NCI-H1930 (cell line): ENCODE data around the gene RNF148.
A peak's percentile ranks its signal among the peaks of the same experiment; 100 is the strongest.
"Not testable (repeated sequence)": the region's sequence is repeated elsewhere in the genome, so short reads cannot be mapped to it uniquely, and the experiment has no call there.

Experiments used
- DNase-seq, 2 experiments: peaks; one replicate each; lab custom pipeline; 2025; lab: John Stamatoyannopoulos, UW

The RNF148 gene

DNA sequence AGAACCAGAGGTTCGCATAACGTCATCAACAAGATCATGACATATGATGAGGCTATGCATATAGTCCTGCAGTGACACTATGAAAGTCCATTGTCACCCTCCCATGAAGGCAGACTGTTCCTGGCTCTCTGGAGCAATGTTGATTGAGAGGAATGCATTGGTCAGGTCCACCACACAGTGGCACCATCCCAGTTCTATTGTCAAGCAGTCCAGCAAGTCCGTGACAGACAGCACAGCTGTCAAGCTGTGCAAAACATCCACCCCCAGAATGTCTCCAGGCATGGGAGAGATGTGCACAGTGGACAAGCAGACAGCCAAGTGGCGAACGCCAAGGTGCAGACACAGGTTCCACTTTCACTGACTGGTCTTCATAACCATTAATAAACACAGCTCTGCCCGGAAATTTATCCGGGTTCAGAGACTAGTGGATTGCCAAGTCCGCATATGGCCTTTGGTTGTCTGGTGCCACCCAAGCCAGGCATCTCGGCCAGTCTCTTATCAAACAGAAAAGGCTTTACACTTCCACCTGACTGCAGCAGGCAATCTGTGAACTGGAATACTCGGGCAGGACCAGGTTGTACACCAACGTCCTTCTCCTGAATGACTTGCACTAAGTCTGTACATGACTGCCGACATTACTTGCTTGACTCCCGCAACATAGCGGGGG lies 11.0 kb downstream of the RNF148 start:
- DNase-seq = no peak

DNA sequence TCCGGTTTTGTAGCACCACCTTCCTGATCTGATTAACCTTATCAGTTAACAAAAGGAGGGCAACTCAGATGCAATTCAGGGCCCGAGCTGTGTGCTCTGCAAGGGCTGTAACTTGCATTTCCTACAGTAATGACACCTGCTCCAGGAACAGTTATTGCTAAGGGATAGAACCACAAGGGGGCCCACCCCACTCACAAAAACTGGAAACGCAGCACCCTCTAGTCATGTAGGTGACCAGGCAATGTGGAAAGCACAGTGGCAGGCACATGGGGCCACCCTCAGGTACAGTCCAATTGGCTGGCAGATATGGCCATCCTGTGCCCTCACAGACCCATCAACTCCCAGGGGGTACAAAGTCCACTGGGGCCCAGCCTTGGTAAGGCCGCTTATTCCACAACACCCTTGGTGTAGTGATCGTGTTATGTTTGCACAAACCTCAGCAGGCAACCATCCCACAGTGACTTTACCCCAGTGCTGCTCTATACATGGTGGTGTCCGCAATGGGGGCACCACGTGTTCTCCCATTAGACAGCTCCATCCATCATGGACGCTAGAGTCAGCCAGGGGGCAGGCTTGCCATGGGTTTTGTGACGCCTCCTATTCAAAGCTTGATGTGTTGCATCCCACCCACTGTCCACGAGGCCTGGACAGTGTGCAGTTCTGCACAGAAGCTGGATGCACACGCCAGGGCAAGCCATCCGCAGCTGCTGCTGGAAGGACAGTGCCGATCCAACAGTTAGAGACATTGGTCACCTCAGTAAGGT lies 13.2 kb downstream of the RNF148 start:
- DNase-seq = peak in 1 of 2 experiments; percentile 9

DNA sequence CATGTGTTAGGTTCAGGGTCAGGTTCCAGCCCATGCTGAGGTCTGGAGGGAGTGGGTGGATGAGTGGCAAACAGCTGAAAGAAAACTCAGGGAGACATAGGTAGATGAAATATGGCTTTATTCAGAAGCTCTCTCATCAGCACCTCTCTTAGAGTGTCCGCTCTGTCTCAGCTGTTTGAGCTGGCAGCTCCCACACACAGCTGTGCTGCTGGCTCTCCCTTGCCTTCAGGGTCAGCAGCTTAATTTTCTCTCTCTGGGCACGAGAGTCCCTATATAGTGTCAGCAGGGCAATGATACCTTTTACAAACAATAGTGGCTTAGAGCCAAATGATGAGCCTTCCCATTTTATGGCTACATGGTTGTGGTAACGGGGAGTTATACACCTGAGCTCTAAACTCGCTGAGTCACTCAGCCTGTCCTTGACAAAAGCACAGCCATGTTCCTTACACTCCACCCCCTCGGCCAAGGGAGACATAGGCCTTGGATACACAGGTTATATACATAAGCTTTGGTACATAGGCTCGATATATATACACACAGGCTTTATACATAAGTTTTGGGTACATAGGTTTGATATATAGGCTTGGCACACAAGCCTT lies 14.2 kb downstream of the RNF148 start:
- no peak for DNase-seq

DNA sequence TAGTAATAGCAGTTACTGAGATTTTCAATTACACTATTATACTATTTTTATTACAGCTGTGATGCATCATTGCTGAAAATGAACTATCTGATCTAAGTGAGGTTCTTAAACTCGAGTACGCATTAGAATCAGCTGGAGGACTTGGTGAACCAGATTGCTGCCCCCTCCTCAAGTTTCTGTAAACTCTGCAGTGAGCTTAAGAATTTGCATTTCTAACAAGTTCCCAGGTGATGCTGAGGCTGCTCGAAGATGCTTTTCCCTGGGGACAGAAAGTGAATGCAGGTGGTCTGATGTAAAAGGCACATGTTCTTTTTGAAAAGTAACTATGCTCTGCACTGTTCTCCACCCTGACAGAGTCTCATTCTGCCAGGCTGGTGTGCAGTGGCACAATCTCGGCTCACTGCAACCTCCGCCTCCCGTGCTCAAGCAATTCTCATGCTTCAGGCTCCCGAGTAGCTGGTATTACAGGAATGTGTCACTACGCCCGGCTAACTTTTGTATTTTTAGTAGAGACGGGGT lies 16.3 kb downstream of the RNF148 start:
- no peak for DNase-seq

DNA sequence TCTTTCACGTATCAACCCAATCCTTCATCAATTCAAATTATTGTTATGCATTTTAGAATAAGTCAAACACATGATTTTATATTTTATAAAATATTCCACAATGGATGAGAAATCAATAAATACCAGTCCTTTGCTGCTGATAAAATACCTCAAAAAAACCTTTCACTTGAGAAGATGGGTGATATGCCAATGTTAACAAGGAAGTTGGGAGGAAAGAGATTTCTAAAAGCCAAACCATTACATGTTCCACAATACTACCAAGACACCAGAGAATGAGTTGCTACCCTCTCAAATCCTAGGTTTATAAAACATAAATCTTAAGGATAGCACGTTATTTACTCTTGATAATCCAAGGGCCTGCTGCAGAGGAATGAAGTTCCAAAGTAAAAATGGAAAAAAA lies 18.2 kb downstream of the RNF148 start:
- no peak for DNase-seq

DNA sequence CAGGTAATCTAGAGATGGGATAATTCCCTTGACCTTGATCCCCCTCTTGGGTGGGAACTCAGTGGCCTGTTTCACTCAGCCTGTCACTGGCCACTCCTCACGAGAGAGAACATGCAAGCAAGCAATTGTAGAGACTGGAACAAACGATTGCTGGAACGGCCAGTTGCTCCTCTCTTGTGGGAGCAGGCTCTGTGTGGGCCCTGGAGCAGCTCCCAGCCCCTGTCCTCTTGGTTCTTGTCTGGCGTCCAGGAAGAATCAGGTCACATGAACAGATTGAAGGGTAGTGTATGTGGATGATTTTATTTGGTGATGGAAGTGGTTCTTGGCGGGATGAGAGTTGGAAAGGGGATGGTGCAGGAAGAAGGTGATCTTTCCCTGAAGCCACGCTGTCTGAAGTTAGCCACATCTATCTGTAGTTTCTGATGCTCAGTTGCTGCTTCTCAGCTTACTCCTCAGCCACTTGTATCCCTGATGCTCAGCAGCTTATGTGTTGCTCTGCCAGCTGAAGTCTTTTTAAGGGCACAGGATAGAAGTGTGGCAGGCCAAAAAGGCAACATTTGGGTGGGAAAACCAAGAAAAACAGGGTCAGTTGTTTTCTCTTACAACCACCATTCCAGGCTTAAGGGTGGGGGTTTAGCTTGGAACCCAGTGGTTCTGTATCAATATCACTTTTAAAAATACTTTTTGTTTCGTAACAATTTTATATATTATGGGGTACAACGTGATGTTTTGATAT lies 19.7 kb downstream of the RNF148 start:
- DNase-seq = no peak

DNA sequence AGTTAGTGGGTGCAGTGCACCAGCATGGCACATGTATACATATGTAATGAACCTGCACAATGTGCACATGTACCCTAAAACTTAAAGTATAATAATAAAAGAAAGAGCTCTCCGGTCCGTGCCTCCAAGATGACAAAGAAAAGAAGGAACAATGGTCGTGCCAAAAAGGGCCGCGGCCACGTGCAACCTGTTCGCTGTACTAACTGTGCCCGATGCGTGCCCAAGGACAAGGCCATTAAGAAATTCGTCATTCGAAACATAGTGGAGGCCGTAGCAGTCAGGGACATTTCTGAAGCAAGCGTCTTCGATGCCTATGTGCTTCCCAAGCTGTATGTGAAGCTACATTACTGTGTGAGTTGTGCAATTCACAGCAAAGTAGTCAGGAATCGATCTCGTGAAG lies 21.5 kb downstream of the RNF148 start:
- DNase-seq = not testable (repeated sequence)

DNA sequence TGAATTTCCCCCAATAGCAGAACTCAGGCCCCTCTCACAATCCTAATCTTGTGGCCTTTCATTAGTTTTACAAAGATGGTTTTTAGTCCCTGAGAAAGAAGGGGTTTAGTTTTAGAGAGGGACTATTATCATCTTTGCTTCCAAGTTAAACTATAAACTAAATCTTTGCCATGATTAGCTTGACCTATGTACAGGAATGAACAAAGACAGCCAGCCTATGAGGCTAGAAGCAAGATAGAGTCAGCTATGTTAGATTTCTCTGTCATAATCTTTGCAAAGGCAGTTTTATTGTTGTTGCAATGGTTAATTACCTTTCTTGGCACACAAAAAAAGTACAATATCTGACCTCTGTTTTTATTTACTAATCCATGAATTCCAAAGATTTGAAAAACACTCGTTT lies 22.9 kb downstream of the RNF148 start:
- DNase-seq = no peak

DNA sequence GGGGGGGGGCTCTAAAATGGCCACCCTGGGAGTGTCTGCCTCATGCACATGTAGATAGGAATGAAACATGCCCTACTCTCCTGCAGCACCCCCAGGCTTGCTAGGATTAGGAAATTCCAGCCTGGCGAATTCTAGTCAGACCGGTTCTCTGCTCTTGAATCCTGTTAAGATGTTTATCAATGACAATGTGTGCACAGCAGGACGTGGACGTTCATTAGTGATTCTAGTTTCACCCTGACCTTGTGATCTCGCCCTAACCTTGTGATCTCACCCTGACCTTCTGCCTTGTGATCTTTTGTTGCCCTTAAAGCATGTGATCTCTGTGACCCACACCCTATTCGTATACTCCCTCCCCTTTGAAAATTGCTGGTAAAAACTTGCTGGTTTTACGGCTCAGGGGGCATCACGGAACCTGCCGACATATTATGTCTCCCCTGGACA lies 23.4 kb downstream of the RNF148 start:
- DNase-seq = not testable (repeated sequence)

DNA sequence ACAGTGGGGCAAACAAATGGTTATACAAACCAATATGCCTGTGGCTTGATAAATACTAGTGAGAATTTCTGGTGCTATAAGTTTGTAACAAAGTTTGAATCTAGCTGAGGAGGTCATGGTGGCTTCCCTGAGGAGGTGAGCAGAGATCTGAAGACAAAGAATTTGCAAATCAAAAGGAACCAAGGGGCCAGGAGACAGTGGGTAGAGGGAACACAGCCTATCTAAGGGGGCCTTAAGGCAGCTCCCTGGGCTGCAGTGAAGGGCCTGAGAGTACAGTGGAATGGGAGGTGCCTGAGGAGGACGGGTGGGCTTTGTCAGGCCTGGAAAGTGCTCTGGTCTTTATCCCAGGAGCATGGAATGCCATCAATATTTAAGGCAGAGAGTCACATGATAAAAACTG lies 25.6 kb downstream of the RNF148 start:
- DNase-seq = no peak

DNA sequence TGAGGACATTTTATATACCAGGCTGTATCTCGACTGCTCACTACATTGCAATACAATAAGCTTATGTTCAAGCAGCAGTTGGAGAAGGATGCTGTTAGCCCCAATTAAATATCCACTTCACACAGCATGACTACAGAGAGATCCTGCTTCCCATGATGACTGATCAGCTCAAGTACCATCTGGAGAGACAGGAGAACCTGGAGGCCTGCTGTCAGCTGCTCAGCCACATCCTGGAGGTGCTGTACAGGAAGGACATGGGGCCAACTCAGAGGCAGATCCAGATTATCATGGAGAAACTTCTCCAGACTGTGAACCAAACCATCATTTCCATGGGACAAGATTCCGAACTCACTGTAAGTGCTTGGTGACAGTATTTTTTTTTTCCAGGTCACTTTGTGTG lies 26.3 kb downstream of the RNF148 start:
- no peak for DNase-seq

DNA sequence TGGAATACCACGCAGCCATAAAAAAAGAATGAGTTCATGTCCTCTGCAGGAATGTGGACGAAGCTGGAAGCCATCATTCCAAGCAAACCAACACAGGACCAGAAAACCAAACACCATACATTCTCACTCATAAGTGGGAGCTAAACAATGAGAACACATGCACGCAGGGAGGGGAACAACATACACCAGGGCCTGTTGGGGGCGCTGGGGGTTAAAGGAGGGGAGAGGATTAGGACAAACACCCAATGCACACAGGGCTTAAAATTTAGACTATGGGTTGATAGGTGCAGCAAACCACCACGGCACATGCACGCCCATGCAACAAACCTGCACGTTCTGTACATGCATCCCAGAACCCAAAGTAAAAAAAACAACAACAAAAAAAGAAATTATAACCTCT lies 27.1 kb downstream of the RNF148 start:
- DNase-seq = no peak

DNA sequence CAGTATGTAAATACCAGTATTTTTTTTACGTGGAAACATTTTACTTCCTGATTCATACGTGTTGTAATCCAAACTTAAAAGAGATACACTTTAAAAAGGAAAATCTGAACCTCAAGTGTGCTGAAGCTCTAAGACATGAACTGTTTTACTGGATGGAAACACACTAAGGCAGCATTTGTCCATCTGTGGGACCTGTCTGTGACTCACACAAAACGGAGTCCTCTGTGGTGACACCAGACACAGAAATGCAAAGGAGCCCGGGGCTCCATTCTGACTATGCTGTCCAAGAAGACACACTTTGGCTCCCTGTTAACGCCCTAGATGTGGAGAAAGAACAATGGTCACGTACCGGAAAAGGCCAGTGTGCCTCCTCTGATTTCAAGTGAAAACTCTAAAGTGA lies 27.7 kb downstream of the RNF148 start:
- DNase-seq = no peak

DNA sequence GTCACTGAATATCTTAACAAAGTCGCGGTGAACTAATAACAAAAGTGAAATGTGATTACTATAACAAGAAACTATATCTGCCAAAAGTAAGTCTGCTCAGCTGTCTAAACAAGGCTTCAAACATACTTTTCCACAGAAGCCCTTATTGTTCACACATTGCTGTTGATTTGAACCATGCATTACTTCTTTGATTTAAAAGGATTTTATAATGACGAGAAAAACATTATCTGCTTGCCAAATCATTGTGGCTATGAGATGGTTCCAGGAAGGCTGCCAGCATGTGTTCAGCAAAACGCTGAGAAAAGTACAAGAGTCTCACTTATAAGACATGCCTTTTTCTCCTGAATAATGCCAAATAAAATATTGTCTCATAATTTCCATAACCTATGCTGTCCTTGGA lies 28.2 kb downstream of the RNF148 start:
- no peak for DNase-seq

DNA sequence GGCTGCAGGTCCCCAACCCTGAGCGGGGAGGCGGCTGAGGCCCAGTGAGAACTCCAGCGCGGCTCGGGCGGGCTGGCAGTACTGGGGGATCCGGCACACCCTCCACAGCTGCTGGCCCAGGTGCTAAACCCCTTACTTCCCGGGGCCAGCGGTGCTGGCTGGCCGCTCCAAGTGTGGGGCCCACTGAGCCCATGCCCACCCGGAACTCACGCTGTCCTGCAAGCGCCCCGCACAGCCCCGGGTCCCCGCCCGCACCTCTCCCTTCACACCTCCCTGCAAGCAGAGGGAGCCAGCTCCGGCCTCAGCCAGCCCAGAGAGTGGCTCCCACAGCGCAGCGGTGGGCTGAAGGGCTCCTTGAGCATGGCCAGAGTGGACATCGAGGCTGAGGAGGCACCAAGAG lies 28.8 kb downstream of the RNF148 start:
- DNase-seq = no peak

DNA sequence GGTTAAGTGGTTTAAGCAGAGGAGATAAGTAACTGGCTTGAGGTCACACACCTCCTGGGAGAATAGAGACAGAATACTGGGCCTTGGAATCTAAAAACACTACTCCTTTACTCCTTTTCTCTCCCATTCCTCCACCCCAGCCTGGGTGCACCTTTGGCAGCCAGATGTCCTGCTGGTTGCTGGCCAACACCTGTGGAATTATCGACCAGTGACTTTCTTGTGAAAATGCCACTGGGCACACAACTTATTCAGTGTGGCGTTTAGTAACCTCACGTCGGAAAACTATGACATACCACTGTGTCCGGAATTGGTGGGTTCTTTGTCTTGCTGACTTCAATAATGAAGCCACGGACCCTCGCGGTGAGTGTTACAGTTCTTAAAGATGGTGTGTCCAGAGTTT lies 30.2 kb downstream of the RNF148 start:
- DNase-seq = no peak

DNA sequence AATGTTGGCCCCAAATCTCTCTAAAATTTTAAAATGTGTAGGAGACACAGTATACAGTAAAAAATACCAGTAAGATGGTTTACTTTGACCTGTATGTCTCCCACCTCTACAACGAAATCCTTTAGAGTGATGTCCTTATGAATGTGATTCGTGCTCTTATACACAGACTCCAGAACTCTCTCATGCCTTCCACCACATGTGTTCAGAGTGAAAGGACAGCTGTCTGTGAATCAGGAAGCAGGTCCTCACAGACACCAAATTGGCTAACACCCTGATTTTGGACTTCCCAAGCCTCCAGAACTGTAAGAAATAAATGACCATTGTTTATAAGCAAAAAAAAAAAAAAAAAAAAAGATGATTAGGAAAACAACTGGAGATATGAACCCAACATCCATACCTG lies 39.0 kb downstream of the RNF148 start:
- no peak for DNase-seq

DNA sequence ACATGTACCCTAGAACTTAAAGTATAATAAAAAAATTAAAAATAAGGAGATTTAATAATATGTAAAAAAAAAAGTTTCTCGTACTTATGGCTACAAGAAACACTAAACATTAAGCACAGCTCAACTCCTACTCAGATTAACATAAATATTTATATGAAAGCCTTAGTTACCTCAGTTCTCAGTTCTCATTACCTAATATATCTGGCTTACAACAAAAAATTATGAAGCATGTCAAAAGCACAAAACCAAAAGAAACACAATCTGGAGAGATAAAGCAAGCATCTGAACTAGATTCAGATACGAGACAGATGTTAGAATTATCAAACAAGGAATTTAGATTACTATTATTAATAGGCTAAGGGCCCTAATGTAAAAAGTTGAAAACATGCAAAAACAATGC lies 43.9 kb downstream of the RNF148 start:
- no peak for DNase-seq

DNA sequence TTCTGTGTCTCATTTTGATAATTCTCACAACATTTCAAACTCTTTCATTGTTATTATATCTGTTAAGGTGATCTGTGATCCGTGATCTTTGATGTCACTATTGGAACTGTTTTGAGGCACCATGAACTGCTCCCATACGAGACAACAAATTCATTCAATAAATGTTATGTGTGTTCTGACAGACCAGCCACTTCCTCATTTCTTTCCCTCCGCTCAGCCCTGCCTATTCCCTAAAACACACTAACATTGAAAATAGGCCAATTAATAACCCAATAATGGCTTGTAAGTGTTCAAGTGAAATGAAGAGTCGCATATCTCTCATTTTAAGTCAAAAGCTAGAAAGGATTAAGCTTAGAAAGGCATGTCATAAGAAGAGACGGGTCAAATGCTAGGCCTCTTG lies 49.0 kb downstream of the RNF148 start:
- DNase-seq = no peak

DNA sequence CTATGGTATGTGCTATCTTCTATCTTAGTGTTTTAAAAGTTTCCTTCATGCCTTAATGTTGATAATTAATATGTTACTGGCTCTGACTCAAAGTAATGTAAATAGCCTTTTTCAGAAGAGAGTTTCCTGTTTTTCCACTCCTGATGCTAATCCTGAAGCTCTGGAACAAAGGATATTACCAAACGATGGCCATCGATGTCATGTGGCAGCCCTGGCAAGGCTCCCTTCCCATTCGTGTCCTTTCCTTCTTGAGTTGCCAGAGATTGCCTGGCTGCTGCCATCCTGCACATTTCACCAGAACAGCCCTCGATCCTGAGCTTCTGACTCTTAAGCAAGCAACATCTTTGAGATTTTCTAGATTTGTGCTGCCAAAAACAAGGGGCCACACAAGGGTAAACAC lies 49.8 kb downstream of the RNF148 start:
- DNase-seq = no peak
